IPS-NIHi11 (cell line): ENCODE measurements around the gene P4HTM.
A peak's percentile ranks its signal among the peaks of the same experiment; 100 is the strongest.

Experiments
- DNase-seq: peaks from one replicate; pipeline ENCODE4 v3.0.0; 2012; ENCODE audit warnings: mixed read lengths, low spot score

P4HTM gene

DNA sequence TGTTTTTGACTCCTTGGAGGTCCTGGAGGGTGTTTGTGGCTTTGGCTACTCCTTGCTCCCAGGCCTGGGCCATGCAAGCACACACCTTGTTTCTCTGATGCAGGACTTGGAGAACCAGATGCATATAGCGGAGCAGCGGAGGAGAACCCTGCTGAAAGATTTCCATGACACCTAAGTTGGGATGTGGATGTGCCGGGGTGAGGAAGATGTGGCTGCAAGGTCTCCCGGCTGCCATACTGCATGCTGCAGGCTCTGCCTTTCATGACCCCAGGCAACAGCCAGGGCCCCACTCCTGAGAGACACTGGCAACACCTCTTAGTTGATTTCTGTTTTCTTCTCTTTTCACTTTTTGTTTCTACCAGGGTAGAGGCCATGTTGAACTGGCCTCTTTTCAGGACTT is 6.9 kb upstream of the P4HTM start:
- no peak for DNase-seq

DNA sequence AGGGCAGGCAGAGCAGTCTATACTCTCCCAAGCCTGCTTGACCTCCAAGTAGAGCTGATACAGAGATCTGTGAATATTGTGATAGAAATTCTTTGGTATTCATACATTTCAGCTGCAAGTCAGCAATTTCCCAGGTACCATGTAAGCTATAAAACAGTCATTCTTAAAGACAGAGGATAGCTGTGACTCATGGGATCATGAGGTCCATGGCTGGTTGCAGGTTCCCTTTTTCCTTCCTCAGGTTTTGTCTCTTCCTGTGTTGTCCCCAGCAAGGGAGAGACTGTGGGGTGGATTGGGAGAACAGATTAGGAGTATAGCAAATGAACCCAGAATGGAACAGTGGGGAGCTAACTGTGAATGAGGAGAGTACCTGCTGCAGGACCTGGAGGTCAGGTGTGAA is 5.4 kb upstream of the P4HTM start:
- DNase-seq = no peak

DNA sequence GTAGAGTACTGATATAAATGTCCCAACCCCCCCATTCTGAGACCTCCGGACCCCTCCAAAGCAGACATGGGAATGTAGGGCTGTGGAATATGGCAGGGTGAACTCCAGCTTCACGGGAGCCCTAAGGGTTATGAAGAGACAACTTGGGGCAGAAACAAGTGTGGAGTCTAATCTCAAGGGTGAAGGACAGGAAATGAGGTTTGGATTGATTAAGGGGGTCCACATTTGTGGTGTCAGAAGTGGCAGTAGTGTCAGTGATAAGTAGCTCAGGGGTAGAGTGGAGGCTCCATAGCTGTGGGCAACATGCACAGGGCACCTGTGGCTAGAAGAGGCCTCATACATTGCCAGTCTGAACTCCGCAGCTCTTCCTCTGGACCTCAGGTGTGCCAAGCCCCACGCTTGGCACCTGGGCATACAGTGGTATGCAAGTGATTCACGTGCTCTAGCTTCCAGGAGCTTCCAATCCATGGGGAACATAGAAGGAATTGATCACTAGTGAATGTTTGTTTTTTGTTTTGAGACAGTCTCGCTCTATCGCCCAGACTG is 4.1 kb upstream of the P4HTM start:
- DNase-seq = no peak

DNA sequence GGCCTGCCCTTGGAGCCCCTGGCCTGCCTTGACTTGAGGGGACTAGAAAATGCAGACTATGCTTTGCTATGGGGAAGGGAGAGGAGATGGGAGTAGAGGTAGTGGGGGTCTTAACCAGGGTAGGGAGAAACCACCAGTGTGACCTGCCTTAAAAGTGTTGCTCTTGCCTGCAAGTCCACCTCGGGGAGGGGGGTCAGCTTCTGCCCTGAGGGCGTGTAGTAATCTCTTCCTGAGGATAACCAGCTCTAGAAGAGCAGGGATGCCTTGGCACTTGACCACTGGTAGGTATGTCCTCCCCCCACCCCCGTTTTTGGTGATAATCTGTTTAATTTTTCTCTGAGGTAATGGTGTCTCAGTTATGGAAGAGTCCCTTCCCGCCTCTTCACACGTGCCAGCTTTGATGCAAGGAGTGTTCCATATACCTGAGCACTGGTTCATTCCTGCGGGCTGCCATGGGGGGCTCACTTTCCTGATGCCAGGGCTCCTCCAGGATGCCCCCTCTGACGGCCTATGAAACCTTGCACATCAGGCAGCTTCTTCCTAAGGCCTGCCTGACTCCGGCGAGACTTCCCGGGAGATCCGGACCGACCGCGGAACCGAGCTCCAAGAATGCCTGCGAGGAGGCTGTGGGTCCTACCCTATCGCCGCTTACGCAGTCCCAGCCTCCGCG is 780 bp upstream of the P4HTM start:
- DNase-seq = no peak

DNA sequence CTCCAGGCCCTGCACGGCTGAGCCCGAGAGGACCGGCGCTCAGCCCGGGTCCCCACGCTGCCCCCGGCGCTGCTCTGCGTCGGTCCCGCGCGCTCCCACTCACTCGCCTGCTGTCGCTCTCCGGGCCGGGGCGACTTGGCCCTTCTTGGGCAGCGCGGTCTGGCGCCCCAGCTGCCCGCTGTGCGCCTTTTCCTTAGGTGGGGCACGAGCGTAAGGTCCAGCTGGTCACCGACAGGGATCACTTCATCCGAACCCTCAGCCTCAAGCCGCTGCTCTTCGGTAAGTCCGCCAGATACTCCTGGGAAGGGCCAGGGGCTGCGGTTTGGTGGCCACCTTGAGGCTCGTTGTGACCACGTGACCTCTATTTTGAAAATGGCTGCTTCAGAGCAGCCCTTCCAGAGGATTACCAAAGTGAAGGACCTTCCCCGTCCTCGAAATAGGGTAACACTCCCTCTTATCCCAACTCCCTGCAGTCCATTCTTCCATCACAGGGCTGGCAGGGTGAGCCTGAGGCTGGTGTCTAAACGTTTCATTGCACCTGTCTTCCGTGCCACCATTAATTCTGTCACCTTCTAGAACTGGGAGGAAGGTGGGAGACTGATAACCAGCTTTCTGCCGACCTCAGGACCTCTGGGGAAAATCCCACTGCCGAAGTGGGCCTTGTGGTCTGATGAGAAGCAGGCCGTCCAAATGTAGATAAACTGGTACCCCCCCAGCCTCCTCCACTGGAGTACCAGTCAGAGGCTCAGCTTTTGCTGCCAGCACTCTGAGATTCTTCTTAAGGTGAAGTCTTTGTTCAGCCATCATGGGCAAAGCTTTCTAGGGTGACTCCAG is 812 bp downstream of the P4HTM start:
- DNase-seq = peak; percentile 61

DNA sequence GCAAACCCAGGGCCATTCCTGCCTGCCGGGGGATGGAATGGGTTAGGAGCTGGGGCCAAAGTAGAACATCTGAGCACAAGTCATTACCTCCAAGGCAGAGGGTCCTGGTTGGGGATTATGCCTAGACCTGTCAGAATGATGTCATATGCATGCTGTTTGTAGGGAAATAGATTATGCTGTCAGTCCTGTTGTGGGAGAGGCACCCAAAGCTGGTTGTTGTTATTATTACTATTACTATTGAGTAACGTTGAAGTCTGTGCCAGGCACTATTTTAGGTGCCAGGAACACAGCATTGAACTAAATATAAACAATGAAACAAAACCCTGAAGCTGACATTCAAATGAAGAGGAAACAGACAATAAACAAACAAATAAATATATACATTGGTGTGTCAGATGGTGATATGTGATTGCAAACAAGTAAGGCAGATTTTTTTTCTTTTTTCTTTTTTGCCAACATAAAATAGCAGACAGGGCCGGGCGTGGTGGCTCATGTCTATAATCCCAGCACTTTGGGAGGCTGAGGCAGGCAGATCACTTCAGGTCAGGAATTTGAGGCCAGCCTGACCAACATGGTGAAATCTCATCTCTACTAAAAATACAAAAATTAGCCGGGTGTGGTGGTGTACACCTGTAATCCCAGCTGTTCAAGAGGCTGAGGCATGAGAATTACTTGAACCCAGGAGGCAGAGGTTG is 2.0 kb downstream of the P4HTM start:
- DNase-seq = no peak

DNA sequence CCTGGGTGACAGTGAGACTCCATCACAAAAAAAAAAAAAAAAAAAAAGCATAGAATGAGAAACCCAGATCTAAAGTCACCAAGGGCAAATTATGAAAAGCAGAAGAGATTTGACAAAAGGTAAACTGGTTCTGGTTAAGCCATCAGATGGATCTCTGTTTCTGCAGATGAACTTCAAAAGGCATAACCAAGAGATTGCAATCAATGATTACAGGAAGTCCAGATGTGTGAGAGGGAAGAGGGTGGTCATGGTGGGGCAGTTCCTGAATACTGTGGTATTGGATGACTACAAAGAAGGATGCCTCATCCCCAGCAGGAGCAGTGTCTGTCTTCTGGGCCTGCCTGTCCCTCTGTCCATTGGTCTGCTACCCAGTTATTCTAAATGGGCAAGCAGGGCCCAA is 3.8 kb downstream of the P4HTM start:
- DNase-seq = no peak

DNA sequence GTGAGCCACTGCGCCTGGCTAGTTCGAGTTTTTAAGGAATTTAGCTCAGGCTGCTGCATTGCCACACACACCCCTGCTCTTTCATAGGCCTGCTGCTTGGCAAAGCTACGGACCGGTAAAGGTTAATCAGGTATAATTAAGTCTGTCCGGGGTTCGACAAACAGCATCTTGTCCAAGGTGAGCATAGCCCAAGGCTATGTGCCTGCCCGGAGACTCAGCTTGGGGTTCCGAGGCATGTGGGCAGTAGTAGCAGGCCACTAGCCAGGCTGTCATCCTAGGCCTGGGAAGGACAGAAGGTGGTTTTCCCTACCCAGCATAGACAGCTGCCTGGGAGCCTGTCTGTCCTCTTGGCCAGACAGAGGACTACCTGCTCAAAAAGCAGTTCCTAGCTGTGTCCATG is 6.6 kb downstream of the P4HTM start:
- DNase-seq = no peak

DNA sequence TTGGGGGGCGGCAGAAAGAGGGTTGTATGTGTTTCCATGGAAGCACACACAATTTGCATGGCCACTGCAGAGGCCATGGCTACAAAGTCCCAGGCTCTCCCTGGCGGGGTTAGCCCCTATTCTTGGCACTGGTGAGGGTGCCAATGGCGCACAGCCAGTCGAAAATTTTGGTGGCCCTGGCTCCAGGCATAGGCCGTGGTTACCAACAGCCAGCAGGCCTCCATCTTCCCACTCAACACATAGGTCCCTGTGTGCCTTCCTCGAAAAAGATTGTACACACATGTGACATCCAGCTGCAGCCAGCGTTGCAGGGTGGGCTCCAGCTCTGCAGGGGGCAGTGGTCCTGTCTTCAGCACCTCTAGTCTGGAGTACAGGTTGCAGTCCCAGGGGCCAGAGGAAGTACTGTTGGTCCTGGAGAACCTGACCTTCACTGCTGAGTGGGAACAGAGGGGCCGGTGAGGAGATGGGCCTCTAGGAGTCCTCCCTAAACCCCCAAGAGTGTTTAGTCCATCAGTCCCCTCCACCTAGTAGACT is 7.1 kb downstream of the P4HTM start:
- no peak for DNase-seq

DNA sequence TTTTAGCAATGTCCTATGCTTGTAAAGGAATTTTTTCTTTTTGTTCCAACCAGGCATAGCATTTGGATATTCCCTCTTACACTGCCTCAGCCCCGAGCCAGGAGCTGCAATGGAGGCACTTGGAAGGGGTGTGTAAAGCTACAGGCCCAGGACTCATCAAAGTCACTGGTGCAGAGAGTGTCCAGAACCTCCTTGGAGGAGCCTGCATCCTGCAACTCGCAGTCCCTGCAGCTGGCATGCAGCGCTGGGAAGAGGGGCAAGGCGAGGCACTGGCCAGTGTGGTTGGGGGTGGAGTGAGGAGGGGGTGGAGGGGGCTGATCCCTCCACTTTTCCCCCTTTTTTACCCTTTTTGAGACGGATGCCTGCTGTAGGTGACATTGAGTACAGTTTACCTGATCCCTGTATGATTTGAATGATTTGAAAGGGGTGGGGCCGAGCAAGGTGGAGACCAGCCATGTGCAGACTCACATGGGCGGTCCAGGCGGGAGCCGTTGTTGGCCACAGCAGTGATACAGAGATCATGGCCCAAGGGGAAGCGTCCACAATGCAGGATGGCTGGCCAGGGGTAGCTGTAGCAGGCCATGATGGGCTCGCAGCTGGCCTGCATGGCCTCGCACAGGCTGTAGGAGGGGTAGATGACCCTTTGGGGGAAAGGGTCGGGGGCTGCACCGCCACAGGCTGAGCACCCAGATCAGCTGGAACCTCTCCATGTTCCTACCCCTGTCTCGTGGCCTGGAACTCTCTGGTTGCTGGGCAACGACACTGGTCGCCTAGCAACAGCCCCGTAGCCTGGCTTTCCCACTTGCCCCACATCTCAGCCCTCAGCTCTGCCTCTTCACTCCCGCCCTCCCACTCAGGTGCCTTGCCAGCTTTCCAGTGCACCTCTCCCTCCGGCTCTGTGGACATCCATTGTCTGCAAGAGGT is 7.9 kb downstream of the P4HTM start:
- peak; percentile 45 for DNase-seq

DNA sequence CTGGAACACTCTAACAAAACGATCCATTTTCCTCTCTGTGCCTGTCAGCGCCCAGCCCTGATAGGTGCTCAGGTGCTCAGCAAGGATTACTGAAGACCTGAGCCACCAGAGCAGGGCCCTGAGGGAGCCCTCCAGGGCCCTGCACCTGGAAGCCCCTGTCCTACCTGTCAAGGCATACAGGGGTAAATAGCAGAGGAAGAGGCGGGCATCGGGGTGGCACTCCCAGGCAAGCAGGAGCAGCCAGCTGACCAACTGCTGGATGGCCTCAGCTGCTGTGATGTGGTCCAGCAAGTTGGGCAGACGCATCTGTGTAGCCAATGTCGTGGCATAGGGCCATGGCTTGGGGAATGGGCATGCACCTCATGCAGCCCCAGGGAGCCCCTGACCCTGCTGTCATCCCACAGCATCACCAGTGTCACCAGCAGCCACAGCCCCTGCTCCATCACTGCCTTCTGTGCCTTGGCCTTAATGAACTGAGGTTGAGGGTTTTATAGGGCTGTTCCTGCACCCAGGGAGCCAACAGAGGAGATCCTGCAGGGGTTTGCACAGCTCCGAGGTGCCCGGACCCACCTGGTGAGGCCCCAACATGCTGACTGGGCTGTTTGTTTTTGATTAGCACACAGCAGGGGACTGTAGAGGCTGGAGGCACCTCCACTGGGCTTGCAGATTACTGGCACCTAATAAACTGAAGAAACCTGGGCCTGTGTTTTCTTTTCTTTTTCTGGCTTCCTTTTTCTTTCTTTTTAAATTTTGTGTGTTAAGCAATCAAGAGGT is 9.2 kb downstream of the P4HTM start:
- DNase-seq = no peak

DNA sequence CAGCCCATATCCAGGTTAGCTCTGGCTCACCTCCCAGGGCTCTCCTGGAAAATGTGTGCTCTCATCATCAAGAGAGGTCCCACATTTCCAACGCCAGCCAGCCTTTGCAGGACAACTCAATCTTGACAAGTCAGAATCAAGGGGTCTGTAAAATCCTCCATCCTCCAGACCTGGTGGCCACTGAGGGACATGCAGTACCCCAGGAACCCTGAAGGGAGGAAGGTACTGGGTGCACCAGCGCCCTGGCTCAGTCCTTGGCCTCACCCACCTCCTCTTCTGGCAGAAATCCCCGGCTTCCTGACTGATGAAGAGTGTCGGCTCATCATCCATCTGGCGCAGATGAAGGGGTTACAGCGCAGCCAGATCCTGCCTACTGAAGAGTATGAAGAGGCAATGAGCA is 11.1 kb downstream of the P4HTM start:
- no peak for DNase-seq

DNA sequence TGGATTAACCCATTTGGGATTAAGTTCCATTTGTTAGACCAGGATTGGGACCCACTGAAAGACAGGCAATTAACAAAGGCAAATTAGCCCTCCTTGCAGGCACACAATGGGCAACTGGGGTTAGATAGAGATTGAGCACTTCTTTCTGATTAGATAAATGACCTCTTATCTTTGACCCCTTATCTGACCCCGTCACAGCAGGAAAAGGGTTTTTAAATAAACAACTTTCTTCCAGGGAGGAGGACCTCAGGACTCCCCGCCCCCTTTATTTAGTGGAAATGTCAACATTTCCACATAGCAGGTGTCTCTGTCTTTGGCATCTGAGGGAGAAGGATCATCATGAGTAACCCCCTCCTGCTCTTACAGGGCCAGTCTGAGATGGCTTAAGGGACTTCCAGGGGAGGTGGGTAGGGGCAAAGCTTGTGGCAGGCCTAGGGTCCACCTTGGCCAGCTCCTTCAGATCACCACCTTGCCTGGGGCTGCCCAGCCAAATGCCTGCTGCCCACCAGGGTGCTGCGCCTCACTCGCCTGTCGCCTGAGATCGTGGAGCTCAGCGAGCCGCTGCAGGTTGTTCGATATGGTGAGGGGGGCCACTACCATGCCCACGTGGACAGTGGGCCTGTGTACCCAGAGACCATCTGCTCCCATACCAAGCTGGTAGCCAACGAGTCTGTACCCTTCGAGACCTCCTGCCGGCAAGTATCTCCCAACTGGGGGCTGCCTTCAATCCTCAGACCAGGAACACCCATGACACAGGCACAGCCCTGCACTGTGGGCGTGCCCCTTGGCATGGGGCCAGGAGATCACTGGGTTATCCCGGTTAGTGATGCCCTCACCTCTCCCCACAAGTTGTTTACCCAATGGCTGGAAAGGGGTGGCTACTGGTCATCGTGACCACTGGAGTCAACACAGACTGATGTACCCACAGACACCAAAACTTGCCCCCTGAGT is 14.6 kb downstream of the P4HTM start:
- DNase-seq = no peak

DNA sequence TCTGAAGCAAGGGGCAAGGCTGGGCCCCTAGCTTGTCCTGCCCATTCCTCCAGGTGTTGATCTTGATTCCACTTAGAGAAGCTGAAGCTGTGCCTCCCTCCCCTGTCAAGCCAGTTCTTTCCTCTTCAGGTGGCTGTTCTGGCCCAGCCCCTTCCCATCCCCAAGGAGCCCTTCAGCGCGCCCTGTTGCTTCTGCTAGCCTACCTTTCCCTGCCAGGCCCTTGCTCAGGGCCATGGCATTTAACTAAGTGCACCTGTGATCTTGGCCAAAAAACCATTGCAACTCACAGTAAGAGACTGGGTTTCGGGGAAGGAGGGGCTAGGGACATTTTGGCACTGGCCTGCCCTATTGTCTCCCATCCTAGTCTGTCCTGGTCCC is 15.3 kb downstream of the P4HTM start:
- no peak for DNase-seq

DNA sequence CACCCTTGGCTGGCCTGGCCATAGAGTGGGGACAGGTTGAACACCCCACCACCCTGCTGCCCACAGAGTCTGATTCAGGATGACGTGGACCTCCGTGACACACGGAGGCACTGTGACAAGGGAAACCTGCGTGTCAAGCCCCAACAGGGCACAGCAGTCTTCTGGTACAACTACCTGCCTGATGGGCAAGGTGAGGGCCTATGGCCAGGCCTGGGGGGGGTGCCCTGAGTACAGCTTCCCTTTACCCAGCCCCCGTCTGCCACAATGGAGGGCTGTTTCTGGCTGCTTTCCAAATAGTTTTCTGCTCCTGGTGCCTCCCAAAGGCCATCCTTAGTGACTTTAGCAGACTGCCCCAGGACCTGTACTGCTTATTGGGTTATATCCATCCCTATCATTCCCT is 16.0 kb downstream of the P4HTM start:
- DNase-seq = no peak

DNA sequence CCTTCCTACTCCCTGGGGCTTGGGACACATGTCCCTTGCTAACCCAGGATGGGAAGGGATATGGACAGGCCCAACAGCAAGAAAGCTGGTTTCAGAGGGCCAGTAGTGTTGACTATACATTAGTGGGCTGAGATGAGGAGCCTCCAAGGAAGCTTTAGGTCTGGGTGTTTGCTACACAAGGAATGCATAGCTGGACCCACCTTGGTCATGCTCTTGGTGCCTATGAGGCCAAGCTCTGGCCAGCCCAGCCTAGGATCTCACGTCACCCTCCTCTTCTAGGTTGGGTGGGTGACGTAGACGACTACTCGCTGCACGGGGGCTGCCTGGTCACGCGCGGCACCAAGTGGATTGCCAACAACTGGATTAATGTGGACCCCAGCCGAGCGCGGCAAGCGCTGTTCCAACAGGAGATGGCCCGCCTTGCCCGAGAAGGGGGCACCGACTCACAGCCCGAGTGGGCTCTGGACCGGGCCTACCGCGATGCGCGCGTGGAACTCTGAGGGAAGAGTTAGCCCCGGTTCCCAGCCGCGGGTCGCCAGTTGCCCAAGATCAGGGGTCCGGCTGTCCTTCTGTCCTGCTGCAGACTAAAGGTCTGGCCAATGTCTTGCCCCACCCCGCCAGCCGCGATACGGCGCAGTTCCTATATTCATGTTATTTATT is 16.5 kb downstream of the P4HTM start:
- no peak for DNase-seq

DNA sequence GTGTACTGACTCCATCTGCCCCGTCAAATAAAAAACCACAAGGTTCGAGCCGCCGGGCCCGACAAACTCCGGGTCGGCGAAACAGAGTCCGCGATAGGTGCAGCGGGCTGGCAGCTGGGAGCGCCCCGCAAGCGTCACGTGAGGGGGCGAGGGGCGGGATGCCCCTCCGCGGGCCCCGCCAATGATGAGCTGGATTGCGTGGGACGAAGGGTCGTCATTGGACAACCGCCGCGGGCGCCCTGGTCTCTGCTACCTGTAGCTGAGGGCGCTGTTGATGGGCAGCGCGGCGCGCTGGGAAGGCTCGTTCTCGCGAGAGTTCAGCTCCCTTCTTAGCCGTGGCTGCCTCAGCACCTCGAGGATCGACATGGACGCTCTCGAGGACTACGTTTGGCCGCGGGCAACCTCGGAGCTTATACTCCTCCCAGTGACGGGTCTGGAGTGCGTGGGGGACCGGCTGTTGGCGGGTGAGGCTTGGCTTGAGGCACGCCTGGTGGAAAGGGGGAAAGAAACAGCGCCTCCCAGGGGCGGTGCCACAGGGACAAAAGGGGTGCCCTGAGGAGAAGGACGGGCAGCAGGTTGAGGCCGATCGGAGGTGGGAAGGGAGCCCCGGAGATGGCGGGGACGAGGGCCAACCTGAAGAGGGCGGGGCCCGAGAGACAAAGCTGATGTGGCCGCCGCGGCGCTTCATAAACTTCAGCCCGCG is 17.2 kb downstream of the P4HTM start, which contains the start of gene WDR6:
Gene WDR6 (plus strand): TSS at position 324 of the 703 bp plus-strand sequence. CDS start 41 bp downstream, at position 365.
- peak; percentile 100 for DNase-seq
